OCI-LY1 (cell line): ENCODE results near the gene RYR3.

ENCODE experiments used
- H2AFZ ChIP-seq: fragments of 200-600 bp; sonication (generic), shearing (Covaris generic); 2 replicates; pipeline ENCODE4 v1.6.0; 2014; ENCODE audit warnings: antibody characterized with exemption, mild to moderate bottlenecking, low read length
- H3F3A ChIP-seq: fragments of 200-600 bp; sonication (generic), shearing (Covaris generic); 2 replicates; pipeline ENCODE4 v1.6.0; 2014; ENCODE audit warnings: mild to moderate bottlenecking, antibody characterized with exemption, low read length, moderate library complexity; ENCODE audit not compliant: insufficient read depth
- H3K27ac ChIP-seq: fragments of 200-600 bp; sonication (generic); 2 replicates; pipeline ENCODE4 v1.5.1; 2014; ENCODE audit warnings: low read length, mixed run types, mild to moderate bottlenecking, low read depth; ENCODE audit not compliant: poor library complexity, severe bottlenecking
- H3K27me3 ChIP-seq: fragments of 200-600 bp; sonication (generic); 2 replicates; pipeline ENCODE4 v1.6.0; 2014; ENCODE audit warnings: antibody characterized with exemption, mild to moderate bottlenecking, low read length, moderate library complexity; ENCODE audit not compliant: insufficient read depth
- H3K36me3 ChIP-seq: fragments of 200-600 bp; sonication (generic); 2 replicates; pipeline ENCODE4 v1.6.1; 2014; ENCODE audit warnings: mild to moderate bottlenecking, antibody characterized with exemption, low read length, moderate library complexity, mixed read lengths; ENCODE audit not compliant: insufficient read depth
- H3K4me1 ChIP-seq: fragments of 200-600 bp; sonication (generic); 2 replicates; pipeline ENCODE4 v1.5.1; 2014; ENCODE audit warnings: mild to moderate bottlenecking, low read length, moderate library complexity; ENCODE audit not compliant: insufficient read depth, severe bottlenecking
- H3K4me2 ChIP-seq: fragments of 200-600 bp; sonication (generic), shearing (Covaris generic); 2 replicates; pipeline ENCODE4 v1.6.1; 2014; ENCODE audit warnings: low read length
- H3K4me3 ChIP-seq: fragments of 200-600 bp; sonication (generic); 2 replicates; pipeline ENCODE4 v1.5.1; 2014; ENCODE audit warnings: low read length, low read depth, mild to moderate bottlenecking, mixed read lengths; ENCODE audit not compliant: poor library complexity, severe bottlenecking
- H3K79me2 ChIP-seq: fragments of 200-600 bp; shearing (Covaris generic); 2 replicates; pipeline ENCODE4 v1.6.1; 2016; ENCODE audit warnings: mixed run types, low read length, mixed read lengths; ENCODE audit not compliant: insufficient read depth
- H3K9ac ChIP-seq: fragments of 200-600 bp; sonication (generic), shearing (Covaris generic); 2 replicates; pipeline ENCODE4 v1.6.1; 2014; ENCODE audit warnings: mild to moderate bottlenecking, low read length, mixed read lengths
- H3K9me2 ChIP-seq: fragments of 200-600 bp; sonication (generic), shearing (Covaris generic); 2 replicates; pipeline ENCODE4 v1.6.1; 2014; ENCODE audit warnings: low read depth, mild to moderate bottlenecking, low read length, mixed read lengths
- H3K9me3 ChIP-seq: fragments of 200-600 bp; shearing (Covaris generic); 2 replicates; pipeline ENCODE4 v1.6.1; 2014; ENCODE audit warnings: low read length, mixed read lengths
- H4K20me1 ChIP-seq: fragments of 200-600 bp; sonication (generic), shearing (Covaris generic); 2 replicates; pipeline ENCODE4 v1.6.0; 2016; ENCODE audit warnings: mild to moderate bottlenecking, low read length; ENCODE audit not compliant: insufficient read depth
- CTCF ChIP-seq: fragments of 200-600 bp; sonication (generic), shearing (Covaris generic); IDR thresholded peaks from 2 replicates; pipeline ENCODE4 v1.5.1; 2017; ENCODE audit warnings: mild to moderate bottlenecking, antibody characterized with exemption, low read length, moderate library complexity, mixed read lengths
- EZH2 ChIP-seq: fragments of 200-600 bp; sonication (generic), shearing (Covaris generic); IDR thresholded peaks from 2 replicates; pipeline ENCODE4 v1.8.0; 2017; ENCODE audit warnings: borderline replicate concordance, mixed run types, mild to moderate bottlenecking, antibody characterized with exemption, low read length, moderate library complexity, mixed read lengths

The RYR3 gene

GRCh38 chr15:33298631-33299030, 12.1 kb upstream of the RYR3 start:
- Histone ChIP-seq H3K4me2 (no peak overlapping the region), H3K9ac (no peak overlapping the region), H3K4me1 (no peaks in the 10 kb centered on the region), H3K27ac (no peak overlapping the region), H3K9me2 (no peaks in the 10 kb centered on the region), H2AFZ (no peak overlapping the region), H3K4me3 (no peak overlapping the region), H3K79me2 (no peaks in the 10 kb centered on the region), H3F3A (no peaks in the 10 kb centered on the region), H4K20me1 (no peaks in the 10 kb centered on the region), H3K27me3 (no peaks in the 10 kb centered on the region; the same call in 1 of the 2 replicates), H3K36me3 (no peaks in the 10 kb centered on the region), H3K9me3 (no peaks in the 10 kb centered on the region)
- TF ChIP-seq EZH2, result no peak

- H3F3A ChIP-seq, result no peaks in the 10 kb centered on the region
- no peaks in the 10 kb centered on the region for H4K20me1 ChIP-seq
- H3K9ac ChIP-seq, result no peak overlapping the region
- H3K9me3 ChIP-seq, result no peaks in the 10 kb centered on the region
- no peak for TF ChIP-seq CTCF
- no peak for TF ChIP-seq EZH2
- H3K4me1 ChIP-seq, result no peaks in the 10 kb centered on the region
- no peak overlapping the region for H3K4me2 ChIP-seq
- H3K27ac ChIP-seq, result no peak overlapping the region
- H3K79me2 ChIP-seq, result no peaks in the 10 kb centered on the region
- H2AFZ ChIP-seq, result no peak overlapping the region
- H3K4me3 ChIP-seq, result no peak overlapping the region
- no peaks in the 10 kb centered on the region; the same call in 1 of the 2 replicates for H3K27me3 ChIP-seq
- H3K36me3 ChIP-seq, result no peaks in the 10 kb centered on the region
- H3K9me2 ChIP-seq, result no peaks in the 10 kb centered on the region
Observed at GRCh38 chr15:33304924-33305323, 5.8 kb upstream of the RYR3 start.

- H3K27ac ChIP-seq, result no peak overlapping the region
- no peaks in the 10 kb centered on the region for H3K27me3 ChIP-seq
- H3K4me2 ChIP-seq, result no peak overlapping the region
- H3K9ac ChIP-seq, result no peak overlapping the region
- TF ChIP-seq EZH2 (no peak), CTCF (peak; percentile 29; the same call in 1 of the 2 replicates)
- H3K9me3 ChIP-seq, result no peaks in the 10 kb centered on the region
- H3K36me3 ChIP-seq, result no peaks in the 10 kb centered on the region
- no peak overlapping the region for H3K4me3 ChIP-seq
- no peak overlapping the region for H2AFZ ChIP-seq
- H3K4me1 ChIP-seq, result no peaks in the 10 kb centered on the region
- no peaks in the 10 kb centered on the region for H3F3A ChIP-seq
- no peaks in the 10 kb centered on the region for H3K79me2 ChIP-seq
- H3K9me2 ChIP-seq, result no peaks in the 10 kb centered on the region
- H4K20me1 ChIP-seq, result no peaks in the 10 kb centered on the region
Observed at GRCh38 chr15:33309602-33310276, 1.0 kb upstream of the RYR3 start.

- Histone ChIP-seq H3K79me2 (no peaks in the 10 kb centered on the region), H2AFZ (no peak overlapping the region), H3K27ac (no peak overlapping the region), H4K20me1 (no peaks in the 10 kb centered on the region), H3K4me2 (no peak overlapping the region), H3K4me3 (no peak overlapping the region), H3K27me3 (no peaks in the 10 kb centered on the region), H3K36me3 (no peaks in the 10 kb centered on the region), H3K9me2 (no peaks in the 10 kb centered on the region), H3F3A (no peaks in the 10 kb centered on the region), H3K9ac (no peak overlapping the region), H3K4me1 (no peaks in the 10 kb centered on the region), H3K9me3 (no peaks in the 10 kb centered on the region)
- no peak for TF ChIP-seq CTCF
- TF ChIP-seq EZH2, result no peak
Observed at GRCh38 chr15:33311312-33311971, 675 bp downstream of the RYR3 start.
